Stomach (tissue), 9 donors: ENCODE data around the gene TCF12. TPM values are rescaled to one million over a fixed set of nuclear protein-coding genes. Genes with fewer than 3 reads are reported as not detected.

ENCODE experiments used
- DNase-seq, 2 donors: peaks; one replicate each; pipeline versions ENCODE4 v3.0.0 to v3.0.0-alpha.2; 2013 to 2019
- H3K27ac ChIP-seq, 5 donors: fragments of 200-600 bp in 4 of 5; sonication (generic) in 4 of 5; one replicate each; pipeline ENCODE4 v1.5.1; 2013 to 2019; ENCODE audit warnings: mild to moderate bottlenecking in 1 of 5, moderate library complexity in 1 of 5
- H3K27me3 ChIP-seq, 3 donors: fragments of 200-600 bp; sonication (generic); one replicate each; pipeline ENCODE4 v1.5.1; 2017 to 2019; ENCODE audit warnings: mixed run types in 1 of 3
- H3K36me3 ChIP-seq, 4 donors: fragments of 200-600 bp; sonication (generic); 1 replicate in 3 of 4; 2 replicates in 1 of 4; pipeline ENCODE4 v1.5.1; 2016 to 2019
- H3K4me1 ChIP-seq, 4 donors: fragments of 200-600 bp; sonication (generic); one replicate each; pipeline ENCODE4 v1.5.1; 2016 to 2019
- H3K4me3 ChIP-seq, 4 donors: fragments of 200-600 bp; sonication (generic) in 3 of 4; one replicate each; pipeline ENCODE4 v1.5.1; 2016 to 2019; ENCODE audit warnings: mild to moderate bottlenecking in 1 of 4
- H3K9me3 ChIP-seq, 4 donors: fragments of 200-600 bp; sonication (generic); one replicate each; pipeline ENCODE4 v1.5.1; 2016 to 2019
- CTCF ChIP-seq, 7 experiments: fragments of 450-650 bp in 4 of 7; fragments of 200-600 bp in 3 of 7; sonication (generic) in 3 of 7; IDR thresholded peaks; one replicate each; pipeline ENCODE4 v1.5.1; 2016 to 2019; ENCODE audit warnings: antibody characterized with exemption in 7 of 7, control low read depth in 2 of 7, mild to moderate bottlenecking in 1 of 7
- EP300 ChIP-seq: sonication (generic); formaldehyde crosslinking; IDR thresholded peaks from one replicate; pipeline ENCODE4 v1.6.1; 2017; ENCODE audit warnings: antibody characterized with exemption
- POLR2A ChIP-seq, 4 donors: fragments of 450-650 bp; IDR thresholded peaks; one replicate each; pipeline ENCODE4 v1.6.1; 2016; ENCODE audit warnings: antibody characterized with exemption in 4 of 4, control low read depth in 2 of 4, mild to moderate bottlenecking in 1 of 4, moderate library complexity in 1 of 4
- POLR2AphosphoS5 ChIP-seq, 3 donors: sonication (generic); formaldehyde crosslinking; IDR thresholded peaks; one replicate each; pipeline ENCODE4 v1.6.1; 2016; ENCODE audit warnings: antibody characterized with exemption in 3 of 3
- WGBS, 5 donors: extraction: QIAGEN DNeasy Blood & Tissue Kit in 3 of 5; methylation state at CpG; one replicate each; pipeline versions ENCODE4 v1.1.5 to v1.1.7; 2013 to 2018; 5-methylcytosine and 5-hydroxymethylcytosine counted together
- intact Hi-C: fragments of 100-400 bp; cut with DNase I; formaldehyde crosslinking; loops from one replicate; pipeline ENCODE4 v1.15.1; 2023; ENCODE audit warnings: low total_unique reads
- polyA plus RNA-seq, 3 donors: library from polyadenylated mRNA; stranded (reverse); fragments of 200-250 nt; gene quantifications; one replicate each; pipeline ENCODE4 v1.2.3, GENCODE V29; 2013
- total RNA-seq, 5 donors: library from RNA; depleted of rRNA; stranded (reverse); fragments of >200 nt; gene quantifications; one replicate each; pipeline versions ENCODE4 v1.1.0 to v1.2.3, GENCODE V29; 2014 to 2016
- donor health status: healthy with polysubstance abuse.
- donor health status: Bipolar disorder and iron deficiency.
- donor health status: healthy.

TCF12 gene
- total and polyA plus RNA-seq, 8 donors, result 11.2 to 462 (median 130) TPM

GRCh38 chr15:57146506-57147201 lies 228.2 kb downstream of the TCF12 start:
- peaks cover 0 to 4% (median 2%) of the 10 kb centered on the region in 4 donors for H3K36me3 ChIP-seq
- peaks cover 5 to 45% (median 32%) of the 10 kb centered on the region in 4 donors for H3K4me1 ChIP-seq
- peaks cover 0 to under 1% (median under 1%) of the 10 kb centered on the region in 4 donors for H3K9me3 ChIP-seq
- intact Hi-C loops, result loop anchor here (5.0 to 10.0 kb wide), 2 partner anchors 58 to 161 kb away; no protein-coding TSS in a partner anchor
- TF ChIP-seq POLR2AphosphoS5 (IDR thresholded peaks at IDR 0.05) (no peak), CTCF (IDR thresholded peaks at IDR 0.05) (peak in 5 of 7 experiments; percentile 36 to 72 (median 46))
- WGBS, 5 donors, result 15 to 24% (median 20%) methylated on average over 4 of the region's 4 CpGs
- no peak overlapping the region for H3K4me3 ChIP-seq
- DNase-seq, result peak in 1 of 2 donors; percentile 86
- H3K27me3 ChIP-seq, result no peaks in the 10 kb centered on the region
- peak overlapping the region in 1 of 5 donors; percentile 25 for H3K27ac ChIP-seq

GRCh38 chr15:57147621-57148020 lies 229.2 kb downstream of the TCF12 start:
- intact Hi-C loops, result loop anchor here (5.0 to 10.0 kb wide), 2 partner anchors 57 to 160 kb away; no protein-coding TSS in a partner anchor
- WGBS, 5 donors, result 89 to 100% (median 100%) methylated on average over 1 of the region's 1 CpG
- no peak overlapping the region for H3K4me3 ChIP-seq
- H3K27me3 ChIP-seq, result no peaks in the 10 kb centered on the region
- peaks cover 5 to 45% (median 32%) of the 10 kb centered on the region in 4 donors for H3K4me1 ChIP-seq
- TF ChIP-seq POLR2A (IDR thresholded peaks at IDR 0.05) (no peak), CTCF (IDR thresholded peaks at IDR 0.05) (no peak), POLR2AphosphoS5 (IDR thresholded peaks at IDR 0.05) (no peak), EP300 (no peak)
- H3K9me3 ChIP-seq, result peaks cover 0 to 10% (median 3%) of the 10 kb centered on the region in 4 donors
- no peak for DNase-seq
- H3K27ac ChIP-seq, result no peak overlapping the region
- H3K36me3 ChIP-seq, result peaks cover 0 to 8% (median 6%) of the 10 kb centered on the region in 4 donors

- Histone ChIP-seq H3K27me3 (no peaks in the 10 kb centered on the region), H3K36me3 (peaks cover 0 to 8% (median 6%) of the 10 kb centered on the region in 4 donors), H3K4me1 (peaks cover 5 to 45% (median 32%) of the 10 kb centered on the region in 4 donors), H3K4me3 (no peak overlapping the region), H3K27ac (no peak overlapping the region), H3K9me3 (peaks cover 0 to 10% (median 3%) of the 10 kb centered on the region in 4 donors)
- TF ChIP-seq POLR2AphosphoS5 (IDR thresholded peaks at IDR 0.05), result no peak
- TF ChIP-seq CTCF (IDR thresholded peaks at IDR 0.05), result no peak
- TF ChIP-seq EP300, result no peak
- TF ChIP-seq POLR2A (IDR thresholded peaks at IDR 0.05), result no peak
- DNase-seq, result no peak
- intact Hi-C loops, result loop anchor here (5.0 to 10.0 kb wide), 2 partner anchors 57 to 159 kb away; no protein-coding TSS in a partner anchor
These were observed 229.8 kb downstream of the TCF12 start for GRCh38 chr15:57148262-57148661.

GRCh38 chr15:57149196-57149595 lies 230.8 kb downstream of the TCF12 start:
- Histone ChIP-seq H3K27me3 (no peaks in the 10 kb centered on the region), H3K4me1 (peaks cover 9 to 45% (median 32%) of the 10 kb centered on the region in 4 donors), H3K36me3 (peaks cover 0 to 8% (median 6%) of the 10 kb centered on the region in 4 donors), H3K27ac (no peak overlapping the region), H3K4me3 (no peak overlapping the region), H3K9me3 (peaks cover 0 to 10% (median 3%) of the 10 kb centered on the region in 4 donors)
- TF ChIP-seq CTCF (IDR thresholded peaks at IDR 0.05), result no peak
- TF ChIP-seq EP300, result no peak
- TF ChIP-seq POLR2A (IDR thresholded peaks at IDR 0.05), result no peak
- no peak for TF ChIP-seq POLR2AphosphoS5 (IDR thresholded peaks at IDR 0.05)
- DNase-seq, result no peak
- intact Hi-C loops, result loop anchor here (5.0 to 10.0 kb wide), 2 partner anchors 56 to 158 kb away; no protein-coding TSS in a partner anchor
